Pancreas (tissue), 10 donors: ENCODE measurements around the gene C1orf159. TPM values are rescaled to one million over a fixed set of nuclear protein-coding genes. Genes with fewer than 3 reads are reported as not detected.
A peak's percentile ranks its signal among the peaks of the same experiment; 100 is the strongest.

Experiments
- ATAC-seq, 4 donors: fragments of 200-7000 bp; cut with Tn5 transposase; one replicate each; pipeline versions ENCODE4 v1.8.0 to v1.9.1; 2020; ENCODE audit warnings: mild to moderate bottlenecking in 4 of 4, moderate library complexity in 4 of 4
- DNase-seq, 6 donors: peaks; one replicate each; pipeline ENCODE4 v3.0.0-alpha.2; 2020
- FAIRE-seq: peaks from 2 replicates; lab custom pipeline; 2012; peaks lifted over from hg19 to GRCh38; lab: Jason Lieb, UNC
- H3K27ac ChIP-seq, 4 donors: fragments of 200-600 bp; sonication (generic); 1 replicate in 3 of 4; 2 replicates in 1 of 4; pipeline versions ENCODE4 v1.5.0 to v1.8.0; 2020
- H3K27me3 ChIP-seq, 4 donors: fragments of 200-600 bp; one replicate each; pipeline ENCODE4 v1.8.0; 2021
- H3K36me3 ChIP-seq, 3 donors: fragments of 200-600 bp; sonication (generic) in 1 of 3; one replicate each; pipeline versions ENCODE4 v1.5.0 to v1.8.0; 2020 to 2021
- H3K4me1 ChIP-seq, 3 donors: fragments of 200-600 bp; one replicate each; pipeline ENCODE4 v1.8.0; 2021
- H3K4me3 ChIP-seq, 4 donors: fragments of 200-600 bp; sonication (generic) in 2 of 4; one replicate each; pipeline versions ENCODE4 v1.5.0 to v1.8.0; 2020 to 2021
- H3K9me3 ChIP-seq, 4 donors: fragments of 200-600 bp; one replicate each; pipeline ENCODE4 v1.8.0; 2021
- WGBS, 2 donors: extraction: QIAGEN DNeasy Blood & Tissue Kit; methylation state at CpG; one replicate each; pipeline ENCODE4 v1.1.7; 2013; 5-methylcytosine and 5-hydroxymethylcytosine counted together
- intact Hi-C, 3 donors: fragments of 100-400 bp; cut with DNase I; formaldehyde crosslinking; loops; one replicate each; pipeline versions ENCODE4 v1.11.1 to v1.14.2; 2022
- polyA plus RNA-seq, 2 donors: library from polyadenylated mRNA; stranded (reverse); fragments of 200-250 nt; gene quantifications; one replicate each; pipeline ENCODE4 v1.2.3, GENCODE V29; 2013
- total RNA-seq, 6 donors: library from RNA; stranded (reverse); fragmentation: NEBNext Ultra II Directional in 4 of 6; extraction: Animal tissue kit (Norgen Biotek cat#: 25700) in 4 of 6; gene quantifications; one replicate each; pipeline versions ENCODE4 v1.2.1 to v1.2.4, GENCODE V29; 2021 to 2023
- TF ChIP-seq, protein P1 (sequence below), 4 donors: fragments of 200-600 bp; sonication (generic) in 3 of 4; IDR thresholded peaks; one replicate each; pipeline versions ENCODE4 v1.5.0 to v1.8.0; 2021; ENCODE audit warnings: antibody characterized with exemption in 4 of 4
- donor health status: healthy with polysubstance abuse.
- donor health status: DM: no; HTN: no; CAD: no; lungs with moderate emphysema.
- donor health status: DM: no; HTN: no; CAD: no.
- donor health status: control.
- donor health status: control.
- donor health status: Bipolar disorder and iron deficiency.
- donor health status: DM: yes; HTN: yes; CAD: no.
- donor health status: DM: no; HTN: no; CAD: no.
- donor health status: DM: no; HTN: no; CAD: no.
- donor health status: DM: yes; HTN: yes; CAD: no.

The C1orf159 gene
- total and polyA plus RNA-seq, 8 donors: 3.0 to 30.7 (median 4.9) TPM

DNA sequence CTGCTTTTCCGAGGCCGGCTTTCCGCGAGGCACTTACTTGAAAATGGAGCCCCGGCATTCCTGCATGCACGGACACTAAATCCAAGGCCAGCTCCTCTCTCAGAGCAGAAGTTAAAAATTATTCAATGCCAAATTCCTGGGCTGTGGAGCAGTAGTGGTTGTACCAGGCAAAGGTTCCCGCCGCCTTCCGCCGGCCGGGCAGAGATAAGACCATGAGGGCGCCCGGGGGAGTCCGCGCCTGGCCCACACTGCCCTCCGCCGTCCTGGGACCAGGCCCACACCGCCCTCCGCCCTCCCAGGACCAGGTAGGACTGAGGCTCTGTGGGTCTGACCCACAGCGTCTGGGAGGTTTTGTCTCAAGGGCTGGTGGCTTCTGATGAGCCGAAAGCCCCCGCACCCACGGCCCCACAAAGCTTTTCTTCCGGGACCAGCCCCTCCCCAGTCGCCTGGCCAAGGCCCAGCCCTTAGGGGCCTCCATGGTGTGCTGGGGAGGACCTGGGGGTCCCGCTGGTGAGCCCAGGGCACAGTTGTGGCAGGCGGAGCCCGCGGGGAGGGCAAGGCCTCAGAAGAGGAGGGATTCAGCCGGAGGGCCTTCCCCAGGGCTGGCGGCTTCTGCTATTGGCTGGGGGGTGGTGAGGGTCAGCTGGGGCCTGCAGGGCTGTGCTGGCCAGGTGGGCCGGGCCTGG is 12.7 kb upstream of the C1orf159 start:
- Histone ChIP-seq H3K9me3 (no peaks in the 10 kb centered on the region), H3K27ac (peak overlapping the region; percentile 69 to 85 (median 79)), H3K36me3 (no peaks in the 10 kb centered on the region), H3K27me3 (no peaks in the 10 kb centered on the region), H3K4me3 (peak overlapping the region in 3 of 4 donors; percentile 4 to 37 (median 30)), H3K4me1 (peaks cover 10 to 14% (median 11%) of the 10 kb centered on the region in 3 donors)
- ATAC-seq: peak; percentile 41 to 67 (median 54)
- no peak for FAIRE-seq
- TF ChIP-seq, protein P1, sequence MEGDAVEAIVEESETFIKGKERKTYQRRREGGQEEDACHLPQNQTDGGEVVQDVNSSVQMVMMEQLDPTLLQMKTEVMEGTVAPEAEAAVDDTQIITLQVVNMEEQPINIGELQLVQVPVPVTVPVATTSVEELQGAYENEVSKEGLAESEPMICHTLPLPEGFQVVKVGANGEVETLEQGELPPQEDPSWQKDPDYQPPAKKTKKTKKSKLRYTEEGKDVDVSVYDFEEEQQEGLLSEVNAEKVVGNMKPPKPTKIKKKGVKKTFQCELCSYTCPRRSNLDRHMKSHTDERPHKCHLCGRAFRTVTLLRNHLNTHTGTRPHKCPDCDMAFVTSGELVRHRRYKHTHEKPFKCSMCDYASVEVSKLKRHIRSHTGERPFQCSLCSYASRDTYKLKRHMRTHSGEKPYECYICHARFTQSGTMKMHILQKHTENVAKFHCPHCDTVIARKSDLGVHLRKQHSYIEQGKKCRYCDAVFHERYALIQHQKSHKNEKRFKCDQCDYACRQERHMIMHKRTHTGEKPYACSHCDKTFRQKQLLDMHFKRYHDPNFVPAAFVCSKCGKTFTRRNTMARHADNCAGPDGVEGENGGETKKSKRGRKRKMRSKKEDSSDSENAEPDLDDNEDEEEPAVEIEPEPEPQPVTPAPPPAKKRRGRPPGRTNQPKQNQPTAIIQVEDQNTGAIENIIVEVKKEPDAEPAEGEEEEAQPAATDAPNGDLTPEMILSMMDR (IDR thresholded peaks at IDR 0.05): no peak
- WGBS, 2 donors: 31 to 35% methylated on average over 32 of the region's 32 CpGs
- peak in 5 of 6 donors; percentile 46 to 84 (median 58) for DNase-seq
- intact Hi-C loops: loop anchor here in 2 of 3 donors (10.0 kb wide), 2 partner anchors 116 to 166 kb away; partner anchors contain the start of gene C1QTNF12 (in 1 of the 2)

DNA sequence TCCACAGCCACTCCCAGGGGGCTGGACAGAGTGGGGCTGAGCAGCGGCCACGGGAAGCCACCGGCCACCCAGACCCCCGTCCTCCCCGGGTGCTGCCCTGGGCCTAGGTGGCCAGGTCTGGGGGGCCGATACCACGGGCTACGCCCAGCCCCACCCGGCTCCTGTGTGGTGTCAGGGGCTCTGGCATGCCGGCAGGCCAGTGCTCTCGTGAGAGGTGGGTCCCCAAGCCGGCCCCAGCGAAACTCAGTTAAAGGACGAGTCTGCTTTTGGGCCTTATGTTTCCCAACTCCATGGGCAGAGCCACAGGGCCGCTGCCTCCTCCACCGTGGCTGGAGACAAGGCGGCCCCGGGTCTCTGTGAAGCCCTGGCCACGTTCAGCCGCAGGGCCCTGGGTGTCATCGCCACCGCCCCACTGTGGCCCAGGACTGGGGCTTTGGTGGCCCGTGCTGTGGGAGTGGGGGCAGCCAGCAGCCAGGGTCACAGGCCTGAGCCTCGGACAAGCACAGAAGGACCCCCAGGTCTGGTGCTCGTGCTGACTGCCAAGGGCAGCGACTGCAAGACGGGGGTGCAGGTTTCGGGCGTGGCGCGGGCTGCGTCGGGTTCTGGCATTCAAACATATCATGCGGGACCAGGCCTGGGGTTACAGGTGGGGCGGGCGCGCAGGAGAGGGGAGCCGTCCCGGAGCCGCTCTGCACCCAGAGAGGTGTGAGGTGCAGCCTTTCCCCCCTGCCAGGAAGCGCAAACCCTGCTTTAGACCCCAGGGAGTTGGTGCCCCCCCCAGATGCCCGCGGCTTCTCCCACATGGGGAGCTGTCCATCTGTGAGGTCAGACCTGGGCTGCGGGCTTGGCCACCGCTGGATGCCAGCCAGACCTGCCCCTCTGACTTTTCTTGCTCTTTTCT is 11.9 kb upstream of the C1orf159 start:
- FAIRE-seq: no peak
- Histone ChIP-seq H3K27ac (peak overlapping the region; percentile 69 to 85 (median 79)), H3K9me3 (no peaks in the 10 kb centered on the region), H3K4me3 (peak overlapping the region in 2 of 4 donors; percentile 30 to 37), H3K4me1 (peaks cover 10 to 14% (median 11%) of the 10 kb centered on the region in 3 donors), H3K36me3 (no peaks in the 10 kb centered on the region), H3K27me3 (no peaks in the 10 kb centered on the region)
- 69 to 75% methylated on average over 42 to 45 of the region's 45 CpGs for WGBS, 2 donors
- ATAC-seq: peak in 1 of 4 donors; percentile 7
- peak in 3 of 6 donors; percentile 57 to 77 (median 58) for DNase-seq
- TF ChIP-seq, protein P1 (IDR thresholded peaks at IDR 0.05): no peak
- intact Hi-C loops: loop anchor here in 2 of 3 donors (10.0 kb wide), 2 partner anchors 117 to 167 kb away; partner anchors contain the start of gene C1QTNF12 (in 1 of the 2)

DNA sequence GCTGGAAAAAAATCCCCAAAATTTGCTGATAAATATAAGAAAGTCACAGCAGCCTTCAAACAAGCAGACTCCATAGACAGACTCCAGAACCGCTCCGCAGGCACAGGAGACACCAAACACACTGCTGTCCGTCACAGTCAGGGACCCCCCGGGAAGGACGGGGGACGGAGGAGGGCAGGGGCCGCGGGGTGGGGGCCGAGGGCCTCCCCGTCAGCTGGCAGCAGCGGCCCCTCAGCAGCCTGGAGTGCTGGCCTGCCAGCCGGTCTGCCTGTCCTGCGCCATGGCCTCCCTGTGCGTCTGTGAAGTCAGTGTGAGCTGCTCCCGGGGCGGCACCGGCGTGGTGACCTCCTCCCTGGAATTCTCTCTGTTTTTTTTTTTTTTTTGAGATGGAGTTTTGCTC is 10.1 kb upstream of the C1orf159 start:
- H3K4me1 ChIP-seq: peaks cover 10 to 16% (median 11%) of the 10 kb centered on the region in 3 donors
- no peak for FAIRE-seq
- TF ChIP-seq, protein P1 (IDR thresholded peaks at IDR 0.05): no peak
- no peak overlapping the region for H3K4me3 ChIP-seq
- DNase-seq: peak in 3 of 6 donors; percentile 23 to 72 (median 47)
- H3K27me3 ChIP-seq: no peaks in the 10 kb centered on the region
- H3K36me3 ChIP-seq: no peaks in the 10 kb centered on the region
- no peak overlapping the region for H3K27ac ChIP-seq
- ATAC-seq: no peak
- 85 to 90% methylated on average over 18 of the region's 18 CpGs for whole genome bisulfite sequencing, 2 donors
- intact Hi-C loops: loop anchor here in 2 of 3 donors (10.0 kb wide), 2 partner anchors 119 to 169 kb away; partner anchors contain the start of gene C1QTNF12 (in 1 of the 2)
- no peaks in the 10 kb centered on the region for H3K9me3 ChIP-seq

DNA sequence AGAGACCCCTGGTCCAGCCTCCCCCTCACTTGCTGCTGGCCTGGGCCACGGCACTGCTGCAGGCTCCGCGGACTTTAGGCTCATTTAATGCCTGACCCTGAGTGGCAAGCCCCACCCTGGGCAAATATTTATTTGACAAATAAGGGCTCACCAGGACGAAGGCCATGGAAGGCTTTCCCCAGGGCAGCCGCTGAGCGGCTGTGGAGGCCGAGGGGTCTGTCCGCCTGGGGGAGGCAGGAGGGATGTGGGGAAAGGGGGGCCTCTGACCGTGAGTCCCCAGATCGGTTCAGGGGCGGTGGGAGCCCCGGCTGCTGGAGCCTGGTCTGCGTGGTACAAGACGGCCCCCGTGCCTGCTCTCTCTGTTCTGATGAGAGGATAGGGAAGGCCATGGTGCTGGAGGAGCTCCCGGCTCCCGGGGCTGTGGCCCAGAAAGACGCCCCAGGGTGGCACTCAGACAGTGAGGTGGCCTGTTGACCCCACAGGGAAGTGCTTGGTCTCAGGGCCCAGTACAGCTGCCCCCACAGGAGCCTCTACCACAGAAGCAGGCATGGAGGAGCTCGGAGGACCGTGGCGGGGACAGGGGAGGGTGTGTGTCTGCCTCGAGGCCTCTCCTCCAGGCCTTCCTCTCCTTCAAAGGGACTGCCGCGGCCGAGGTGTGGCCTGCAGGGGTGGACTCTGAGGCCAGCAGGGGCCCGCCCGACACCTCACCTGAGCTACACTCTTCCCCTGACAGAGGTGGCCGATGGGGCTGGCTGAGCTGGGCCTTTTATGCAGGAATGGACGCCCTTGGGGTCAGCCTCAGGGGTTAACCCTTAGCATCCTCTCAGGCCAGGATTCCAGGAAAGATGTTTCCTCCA is 9.1 kb upstream of the C1orf159 start:
- no peaks in the 10 kb centered on the region for H3K27me3 ChIP-seq
- no peak overlapping the region for H3K4me3 ChIP-seq
- DNase-seq (peak in 4 of 6 donors; percentile 39 to 71 (median 51)), FAIRE-seq (no peak), ATAC-seq (peak in 3 of 4 donors; percentile 26 to 57 (median 54))
- intact Hi-C loops: loop anchor here (5.0 to 10.0 kb wide), 3 partner anchors 120 to 170 kb away; partner anchors contain the start of gene C1QTNF12 (in 1 of the 3)
- H3K4me1 ChIP-seq: peaks cover 10 to 16% (median 11%) of the 10 kb centered on the region in 3 donors
- H3K36me3 ChIP-seq: no peaks in the 10 kb centered on the region
- H3K9me3 ChIP-seq: no peaks in the 10 kb centered on the region
- no peak overlapping the region for H3K27ac ChIP-seq
- WGBS, 2 donors: 33 to 37% methylated on average over 27 to 29 of the region's 29 CpGs
- TF ChIP-seq, protein P1 (IDR thresholded peaks at IDR 0.05): no peak
